ENCODE results near the gene TREH. TPM values are rescaled to one million over a fixed set of nuclear protein-coding genes. Genes with fewer than 3 reads are reported as not detected.

TREH gene
- polyA plus RNA-seq, 3 donors, result not detected

DNA sequence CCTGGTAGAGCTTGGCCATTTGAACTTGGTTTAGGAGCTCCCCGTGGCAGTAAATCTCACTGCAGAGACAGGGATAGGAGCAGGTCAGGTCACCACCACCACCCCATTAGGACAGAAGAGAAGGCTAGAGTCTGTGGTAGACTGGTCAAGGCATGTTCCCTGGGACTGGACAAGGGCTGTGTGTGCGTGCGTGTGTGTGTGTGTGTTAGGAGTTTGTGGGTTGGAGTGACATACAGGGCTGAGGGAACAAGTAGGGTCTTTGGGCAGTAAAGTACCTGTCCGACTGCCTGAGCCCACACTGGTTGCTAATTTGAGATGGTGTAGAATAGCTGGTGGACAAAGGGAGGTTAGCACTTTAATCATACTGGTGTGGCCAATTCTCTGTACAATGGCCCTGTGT, 16.1 kb downstream of the TREH start:
- Mint-ChIP-seq H3K36me3 (no peaks in the 10 kb centered on the region), H3K9me3 (no peaks in the 10 kb centered on the region), H3K4me3 (no peak overlapping the region), H3K27me3 (ENCODE audit: low read depth in 3 of 3) (peaks cover 6 to 16% (median 14%) of the 10 kb centered on the region in 3 donors), H3K4me1 (peaks cover 6% of the 10 kb centered on the region), H3K27ac (no peak overlapping the region)
- Histone ChIP-seq H3K79me2 (ENCODE audit: insufficient read depth, low read length) (no peaks in the 10 kb centered on the region), H3K27ac (ENCODE audit: low read depth in 1 of 2, low read length in 2 of 2) (no peak overlapping the region), H3K9ac (ENCODE audit: insufficient read depth, low read length, poor library complexity, severe bottlenecking) (no peak overlapping the region), H4K20me1 (ENCODE audit: insufficient read depth, low read length) (no peaks in the 10 kb centered on the region), H3K4me3 (replicated peaks in 1 of 3; ENCODE audit: low read depth in 2 of 3, low read length in 3 of 3) (no peak overlapping the region), H3K4me1 (ENCODE audit: control insufficient read depth in 1 of 2, insufficient read depth in 2 of 2, low read length in 2 of 2) (peaks cover 3 to 8% of the 10 kb centered on the region in 2 donors), H2AFZ (ENCODE audit: insufficient read depth, low read depth, low read length, poor library complexity, severe bottlenecking) (no peak overlapping the region), H3K27me3 (ENCODE audit: control insufficient read depth in 2 of 2, insufficient read depth in 2 of 2, low read length in 2 of 2) (no peaks in the 10 kb centered on the region), H3K4me2 (replicated peaks; ENCODE audit: extremely low read depth, low read length, poor library complexity, severe bottlenecking) (no peak overlapping the region), H3K36me3 (replicated peaks in 1 of 2; ENCODE audit: control insufficient read depth in 1 of 2, insufficient read depth in 2 of 2, low read length in 2 of 2) (no peaks in the 10 kb centered on the region), H3K9me3 (replicated peaks in 1 of 2; ENCODE audit: control insufficient read depth in 1 of 2, insufficient read depth in 1 of 2, low read length in 2 of 2) (no peaks in the 10 kb centered on the region)
- intact Hi-C loops (cut with micrococcal nuclease), result no loop called here
- no peak for DNase-seq
- WGBS (ENCODE audit: insufficient coverage), result 98% methylated on average over 3 of the region's 4 CpGs
- TF ChIP-seq, protein P1, sequence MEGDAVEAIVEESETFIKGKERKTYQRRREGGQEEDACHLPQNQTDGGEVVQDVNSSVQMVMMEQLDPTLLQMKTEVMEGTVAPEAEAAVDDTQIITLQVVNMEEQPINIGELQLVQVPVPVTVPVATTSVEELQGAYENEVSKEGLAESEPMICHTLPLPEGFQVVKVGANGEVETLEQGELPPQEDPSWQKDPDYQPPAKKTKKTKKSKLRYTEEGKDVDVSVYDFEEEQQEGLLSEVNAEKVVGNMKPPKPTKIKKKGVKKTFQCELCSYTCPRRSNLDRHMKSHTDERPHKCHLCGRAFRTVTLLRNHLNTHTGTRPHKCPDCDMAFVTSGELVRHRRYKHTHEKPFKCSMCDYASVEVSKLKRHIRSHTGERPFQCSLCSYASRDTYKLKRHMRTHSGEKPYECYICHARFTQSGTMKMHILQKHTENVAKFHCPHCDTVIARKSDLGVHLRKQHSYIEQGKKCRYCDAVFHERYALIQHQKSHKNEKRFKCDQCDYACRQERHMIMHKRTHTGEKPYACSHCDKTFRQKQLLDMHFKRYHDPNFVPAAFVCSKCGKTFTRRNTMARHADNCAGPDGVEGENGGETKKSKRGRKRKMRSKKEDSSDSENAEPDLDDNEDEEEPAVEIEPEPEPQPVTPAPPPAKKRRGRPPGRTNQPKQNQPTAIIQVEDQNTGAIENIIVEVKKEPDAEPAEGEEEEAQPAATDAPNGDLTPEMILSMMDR (IDR thresholded peaks at IDR 0.05), result no peak

DNA sequence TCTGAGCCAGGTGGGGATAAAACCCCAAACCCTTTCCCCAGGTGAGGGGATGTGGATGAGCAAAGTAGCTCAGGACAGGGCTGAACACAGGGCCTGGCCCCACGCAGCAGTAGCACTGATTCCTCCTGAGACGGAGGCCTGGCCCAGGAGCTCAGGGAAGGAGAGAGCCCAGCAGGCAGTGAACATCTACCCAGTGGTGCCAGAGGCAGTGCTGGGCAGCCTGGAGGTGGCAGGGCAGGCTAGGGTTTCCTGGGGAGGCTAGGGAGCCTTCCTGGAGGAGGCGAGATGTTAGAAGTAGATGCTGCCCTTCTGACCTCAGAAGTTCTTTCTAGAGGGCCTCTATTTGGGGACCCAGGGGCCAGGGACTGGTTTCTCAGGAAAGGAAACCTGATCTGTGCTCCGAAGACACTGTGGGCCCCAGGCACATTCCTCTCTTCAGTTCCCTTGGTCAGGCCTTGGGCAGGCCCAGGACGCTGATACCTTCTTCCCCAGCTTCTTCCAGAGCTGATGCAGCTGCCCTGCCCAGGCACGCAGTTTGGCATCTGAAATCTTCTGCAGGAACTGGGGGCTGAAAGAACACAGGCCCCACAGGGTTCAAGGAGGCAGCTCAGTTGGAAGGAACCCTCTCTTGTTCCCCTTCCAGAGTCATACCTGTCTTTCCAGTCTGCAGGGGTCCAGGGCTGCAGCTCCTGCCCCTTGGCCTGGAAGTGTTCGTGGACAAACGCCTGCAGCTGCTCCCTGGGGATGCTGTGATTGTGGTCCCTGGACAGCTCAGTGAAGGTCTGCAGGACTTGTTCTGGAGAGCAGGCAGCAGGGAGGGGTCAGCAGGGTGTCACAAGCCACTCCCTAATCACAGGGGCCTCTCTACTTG, 16.8 kb downstream of the TREH start:
- Histone ChIP-seq H3K9ac (ENCODE audit: insufficient read depth, low read length, poor library complexity, severe bottlenecking) (no peak overlapping the region), H2AFZ (ENCODE audit: insufficient read depth, low read depth, low read length, poor library complexity, severe bottlenecking) (no peak overlapping the region), H3K27ac (ENCODE audit: low read depth in 1 of 2, low read length in 2 of 2) (no peak overlapping the region), H3K4me3 (replicated peaks in 1 of 3; ENCODE audit: low read depth in 2 of 3, low read length in 3 of 3) (no peak overlapping the region), H3K27me3 (ENCODE audit: control insufficient read depth in 2 of 2, insufficient read depth in 2 of 2, low read length in 2 of 2) (no peaks in the 10 kb centered on the region), H3K4me1 (ENCODE audit: control insufficient read depth in 1 of 2, insufficient read depth in 2 of 2, low read length in 2 of 2) (peaks cover 3 to 8% of the 10 kb centered on the region in 2 donors), H3K4me2 (replicated peaks; ENCODE audit: extremely low read depth, low read length, poor library complexity, severe bottlenecking) (no peak overlapping the region), H3K79me2 (ENCODE audit: insufficient read depth, low read length) (no peaks in the 10 kb centered on the region), H3K36me3 (replicated peaks in 1 of 2; ENCODE audit: control insufficient read depth in 1 of 2, insufficient read depth in 2 of 2, low read length in 2 of 2) (no peaks in the 10 kb centered on the region), H4K20me1 (ENCODE audit: insufficient read depth, low read length) (no peaks in the 10 kb centered on the region), H3K9me3 (replicated peaks in 1 of 2; ENCODE audit: control insufficient read depth in 1 of 2, insufficient read depth in 1 of 2, low read length in 2 of 2) (no peaks in the 10 kb centered on the region)
- Mint-ChIP-seq H3K4me3 (no peak overlapping the region), H3K4me1 (peaks cover 6% of the 10 kb centered on the region), H3K9me3 (no peaks in the 10 kb centered on the region), H3K36me3 (no peaks in the 10 kb centered on the region), H3K27me3 (ENCODE audit: low read depth in 3 of 3) (peaks cover 6 to 16% (median 15%) of the 10 kb centered on the region in 3 donors), H3K27ac (no peak overlapping the region)
- DNase-seq, result no peak
- 98% methylated on average over 6 of the region's 8 CpGs for WGBS (ENCODE audit: insufficient coverage)
- TF ChIP-seq, protein P1 (IDR thresholded peaks at IDR 0.05), result no peak
- intact Hi-C loops (cut with micrococcal nuclease), result no loop called here

Data from CD14-positive monocyte (primary cell).